Kidney (tissue), 14 donors: Measurements from ENCODE around the gene STKLD1. TPM values are rescaled to one million over a fixed set of nuclear protein-coding genes. Genes with fewer than 3 reads are reported as not detected.

ENCODE experiments used
- DNase-seq, 5 donors: peaks; one replicate each; pipeline ENCODE4 v3.0.0-alpha.2; 2013 to 2020
- FAIRE-seq: peaks from 2 replicates; lab custom pipeline; 2012; peaks lifted over from hg19 to GRCh38; lab: Jason Lieb, UNC
- H3K27ac ChIP-seq, 2 donors: one replicate each; pipeline ENCODE4 v1.7.0; 2013; ENCODE audit warnings: low read depth in 2 of 2, low read length in 2 of 2, inconsistent platforms in 1 of 2
- H3K27me3 ChIP-seq: one replicate; pipeline ENCODE4 v1.7.1; 2013; ENCODE audit warnings: low read length, inconsistent platforms; ENCODE audit not compliant: control insufficient read depth, insufficient read depth
- H3K36me3 ChIP-seq, 3 donors: one replicate each; pipeline versions ENCODE4 v1.7.0 to v1.7.1; 2013; ENCODE audit warnings: low read length in 3 of 3, control low read depth in 1 of 3, inconsistent platforms in 1 of 3; ENCODE audit not compliant: insufficient read depth in 3 of 3, control insufficient read depth in 2 of 3
- H3K4me1 ChIP-seq, 3 donors: one replicate each; pipeline versions ENCODE4 v1.7.0 to v1.7.1; 2013; ENCODE audit warnings: low read length in 3 of 3, inconsistent platforms in 1 of 3, low read depth in 1 of 3; ENCODE audit not compliant: control insufficient read depth in 2 of 3, insufficient read depth in 2 of 3
- H3K4me3 ChIP-seq, 3 donors: one replicate each; pipeline versions ENCODE4 v1.7.0 to v1.8.1; 2013; ENCODE audit warnings: low read length in 3 of 3, control low read depth in 1 of 3, inconsistent platforms in 1 of 3
- H3K9ac ChIP-seq, 3 donors: one replicate each; pipeline versions ENCODE4 v1.7.0 to v1.7.1; 2013; ENCODE audit warnings: low read length in 3 of 3, control low read depth in 1 of 3, inconsistent platforms in 1 of 3
- H3K9me3 ChIP-seq, 3 donors: one replicate each; pipeline versions ENCODE4 v1.7.0 to v1.7.1; 2013; ENCODE audit warnings: low read length in 3 of 3, control low read depth in 1 of 3, inconsistent platforms in 1 of 3; ENCODE audit not compliant: control insufficient read depth in 2 of 3, insufficient read depth in 1 of 3
- CTCF ChIP-seq: IDR thresholded peaks from 3 replicates; pipeline ENCODE4 v1.5.1; 2012; ENCODE audit warnings: mild to moderate bottlenecking, moderate library complexity, borderline replicate concordance; ENCODE audit not compliant: insufficient read depth; ENCODE audit errors: extremely low read depth
- intact Hi-C: fragments of 100-400 bp; cut with DNase I; formaldehyde crosslinking; loops from one replicate; pipeline ENCODE4 v1.11.1; 2022
- polyA plus RNA-seq: library from polyadenylated mRNA; stranded (reverse); fragments of 350-450 nt; fragmentation: Illumina TruSeq; extraction: RNeasy Lipid Tissue Mini Kit (QIAGEN cat#74804); gene quantifications from one replicate; pipeline ENCODE4 v1.2.3, GENCODE V29; 2014; ENCODE audit warnings: low read depth, low replicate concordance; ENCODE audit not compliant: insufficient read depth
- total RNA-seq: library from RNA; stranded (reverse); fragmentation: NEBNext Ultra II Directional; extraction: Animal tissue kit (Norgen Biotek cat#: 25700); gene quantifications from one replicate; pipeline ENCODE4 v1.2.1, GENCODE V29; 2021
- donor health status: control.
- donor health status: control.
- donor health status: control.
- donor health status: control.
- donor health status: control.
- donor health status: DM: yes; HTN: yes; CAD: no.
- donor health status: Normal renal cell carcinoma (clear cell type).

STKLD1 gene
- total and polyA plus RNA-seq, 2 donors from 2014 or later: 1.9 to 4.0 TPM

GRCh38 chr9:133342069-133342406 lies 34.1 kb upstream of the STKLD1 start:
- no peaks in the 10 kb centered on the region for H3K9me3 ChIP-seq
- intact Hi-C loops: no loop called here
- H3K27me3 ChIP-seq: no peaks in the 10 kb centered on the region
- FAIRE-seq: no peak
- TF ChIP-seq CTCF: no peak
- H3K27ac ChIP-seq: no peak overlapping the region
- DNase-seq: peak in 1 of 5 donors; percentile 64
- peaks cover 0 to 26% (median 11%) of the 10 kb centered on the region in 3 donors for H3K36me3 ChIP-seq
- H3K4me1 ChIP-seq: peaks cover 0 to 13% (median 5%) of the 10 kb centered on the region in 3 donors
- no peak overlapping the region for H3K9ac ChIP-seq
- H3K4me3 ChIP-seq: no peak overlapping the region

- H3K36me3 ChIP-seq: peaks cover 0 to 26% (median 11%) of the 10 kb centered on the region in 3 donors
- TF ChIP-seq CTCF: no peak
- intact Hi-C loops: no loop called here
- FAIRE-seq (no peak), DNase-seq (peak in 1 of 5 donors; percentile 71)
- H3K27me3 ChIP-seq: no peaks in the 10 kb centered on the region
- no peaks in the 10 kb centered on the region for H3K9me3 ChIP-seq
- H3K4me1 ChIP-seq: peaks cover 0 to 13% (median 5%) of the 10 kb centered on the region in 3 donors
- H3K4me3 ChIP-seq: no peak overlapping the region
- no peak overlapping the region for H3K27ac ChIP-seq
- no peak overlapping the region for H3K9ac ChIP-seq
Observed at GRCh38 chr9:133342570-133342969, 33.6 kb upstream of the STKLD1 start.

- peak in 1 of 5 donors; percentile 66 for DNase-seq
- Histone ChIP-seq H3K27ac (no peak overlapping the region), H3K9me3 (no peaks in the 10 kb centered on the region), H3K4me1 (peaks cover under 1 to 12% (median 5%) of the 10 kb centered on the region in 3 donors), H3K36me3 (peaks cover 0 to 26% (median 11%) of the 10 kb centered on the region in 3 donors), H3K27me3 (no peaks in the 10 kb centered on the region), H3K9ac (no peak overlapping the region), H3K4me3 (no peak overlapping the region)
- intact Hi-C loops: no loop called here
- no peak for FAIRE-seq
- TF ChIP-seq CTCF: no peak
Observed at GRCh38 chr9:133344071-133344470, 32.1 kb upstream of the STKLD1 start.

GRCh38 chr9:133344979-133345378 lies 31.2 kb upstream of the STKLD1 start:
- intact Hi-C loops: no loop called here
- Histone ChIP-seq H3K27me3 (no peaks in the 10 kb centered on the region), H3K4me3 (no peak overlapping the region), H3K9ac (no peak overlapping the region), H3K27ac (no peak overlapping the region), H3K36me3 (peaks cover 3 to 33% (median 17%) of the 10 kb centered on the region in 3 donors), H3K9me3 (no peaks in the 10 kb centered on the region), H3K4me1 (peaks cover 4 to 19% (median 5%) of the 10 kb centered on the region in 3 donors)
- FAIRE-seq: no peak
- DNase-seq: peak in 1 of 5 donors; percentile 49
- TF ChIP-seq CTCF: no peak
